Nephron (organoid): ENCODE measurements around the gene TSPOAP1.

Source experiments
- H3K27ac Mint-ChIP-seq, 3 experiments: 2 replicates each; pipeline ENCODE4 v1.8.0; 2020; ENCODE audit warnings: mixed read lengths in 3 of 3, mild to moderate bottlenecking in 2 of 3, moderate library complexity in 1 of 3
- H3K27me3 Mint-ChIP-seq: 2 replicates; pipeline ENCODE4 v1.8.0; 2021; ENCODE audit warnings: low read depth, mild to moderate bottlenecking, moderate library complexity, mixed read lengths
- H3K36me3 Mint-ChIP-seq: 2 replicates; pipeline ENCODE4 v1.8.0; 2020; ENCODE audit warnings: low read depth, mixed read lengths
- H3K4me1 Mint-ChIP-seq: 2 replicates; pipeline ENCODE4 v1.8.0; 2020; ENCODE audit warnings: mixed read lengths
- H3K4me3 Mint-ChIP-seq, 3 experiments: 2 replicates each; pipeline ENCODE4 v1.8.0; 2020; ENCODE audit warnings: mild to moderate bottlenecking in 3 of 3, mixed read lengths in 3 of 3, moderate library complexity in 2 of 3
- H3K9me3 Mint-ChIP-seq: 2 replicates; pipeline ENCODE4 v1.8.0; 2020; ENCODE audit warnings: mixed read lengths
- TF ChIP-seq, protein P1 (sequence below), 3 experiments: fragments of 200-600 bp; sonication (generic); IDR thresholded peaks; one replicate each; pipeline ENCODE4 v1.5.0; 2021; ENCODE audit warnings: antibody characterized with exemption in 3 of 3; ENCODE audit not compliant: unreplicated experiment in 3 of 3

The TSPOAP1 gene

DNA sequence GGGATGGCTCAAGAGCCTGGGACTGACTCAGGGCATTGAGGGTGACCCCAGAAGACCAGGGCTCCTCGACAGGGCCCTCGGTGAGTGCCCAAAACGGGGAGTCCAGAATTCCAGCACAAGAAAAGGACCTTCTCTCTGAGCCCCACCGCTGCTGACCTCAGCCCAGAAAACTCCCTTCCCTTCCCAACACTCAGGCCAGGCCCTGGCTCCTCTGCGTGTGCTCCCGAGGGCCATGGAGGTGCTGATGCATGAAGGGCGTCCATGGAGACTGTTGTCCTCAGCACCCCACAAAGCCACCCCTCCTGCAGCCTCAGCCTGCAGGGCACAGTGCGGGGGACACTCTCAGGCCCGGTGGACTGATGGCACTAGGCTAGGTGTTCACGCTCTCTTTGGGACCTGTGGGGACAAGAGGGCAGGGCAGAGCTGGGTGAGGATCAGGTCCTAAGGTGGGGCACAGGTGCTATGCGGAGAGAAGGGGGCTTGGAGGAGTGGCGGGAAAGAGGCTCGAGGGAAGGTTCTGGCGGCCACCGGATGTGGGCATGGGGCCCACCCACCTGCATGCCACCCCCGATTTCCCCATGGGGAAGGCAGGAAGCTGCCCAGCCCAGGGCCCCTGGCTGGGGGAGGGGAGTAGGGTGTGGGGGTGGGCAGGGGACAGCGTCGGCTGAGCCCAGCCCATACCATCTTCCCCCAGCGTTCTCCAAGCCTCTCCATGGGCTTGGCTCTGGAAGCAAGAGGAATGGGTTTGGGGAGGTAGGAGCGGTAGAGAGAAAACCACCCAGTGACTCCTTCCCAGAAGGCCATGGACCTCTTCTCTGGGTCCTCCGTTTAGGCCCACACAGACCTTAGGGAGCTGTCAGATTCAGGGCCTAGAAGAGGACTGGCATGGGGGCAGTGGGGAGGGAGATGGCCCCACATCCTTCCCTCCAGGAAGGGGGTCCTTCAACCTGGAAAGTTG is 4.5 kb upstream of the TSPOAP1 start:
- Mint-ChIP-seq H3K4me1 (peaks cover 42% of the 10 kb centered on the region), H3K36me3 (no peaks in the 10 kb centered on the region), H3K9me3 (no peaks in the 10 kb centered on the region), H3K27ac (no peak overlapping the region), H3K4me3 (no peak overlapping the region), H3K27me3 (no peaks in the 10 kb centered on the region)
- TF ChIP-seq, protein P1, sequence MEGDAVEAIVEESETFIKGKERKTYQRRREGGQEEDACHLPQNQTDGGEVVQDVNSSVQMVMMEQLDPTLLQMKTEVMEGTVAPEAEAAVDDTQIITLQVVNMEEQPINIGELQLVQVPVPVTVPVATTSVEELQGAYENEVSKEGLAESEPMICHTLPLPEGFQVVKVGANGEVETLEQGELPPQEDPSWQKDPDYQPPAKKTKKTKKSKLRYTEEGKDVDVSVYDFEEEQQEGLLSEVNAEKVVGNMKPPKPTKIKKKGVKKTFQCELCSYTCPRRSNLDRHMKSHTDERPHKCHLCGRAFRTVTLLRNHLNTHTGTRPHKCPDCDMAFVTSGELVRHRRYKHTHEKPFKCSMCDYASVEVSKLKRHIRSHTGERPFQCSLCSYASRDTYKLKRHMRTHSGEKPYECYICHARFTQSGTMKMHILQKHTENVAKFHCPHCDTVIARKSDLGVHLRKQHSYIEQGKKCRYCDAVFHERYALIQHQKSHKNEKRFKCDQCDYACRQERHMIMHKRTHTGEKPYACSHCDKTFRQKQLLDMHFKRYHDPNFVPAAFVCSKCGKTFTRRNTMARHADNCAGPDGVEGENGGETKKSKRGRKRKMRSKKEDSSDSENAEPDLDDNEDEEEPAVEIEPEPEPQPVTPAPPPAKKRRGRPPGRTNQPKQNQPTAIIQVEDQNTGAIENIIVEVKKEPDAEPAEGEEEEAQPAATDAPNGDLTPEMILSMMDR (IDR thresholded peaks at IDR 0.05; ENCODE audit: unreplicated experiment in 3 of 3): no peak

DNA sequence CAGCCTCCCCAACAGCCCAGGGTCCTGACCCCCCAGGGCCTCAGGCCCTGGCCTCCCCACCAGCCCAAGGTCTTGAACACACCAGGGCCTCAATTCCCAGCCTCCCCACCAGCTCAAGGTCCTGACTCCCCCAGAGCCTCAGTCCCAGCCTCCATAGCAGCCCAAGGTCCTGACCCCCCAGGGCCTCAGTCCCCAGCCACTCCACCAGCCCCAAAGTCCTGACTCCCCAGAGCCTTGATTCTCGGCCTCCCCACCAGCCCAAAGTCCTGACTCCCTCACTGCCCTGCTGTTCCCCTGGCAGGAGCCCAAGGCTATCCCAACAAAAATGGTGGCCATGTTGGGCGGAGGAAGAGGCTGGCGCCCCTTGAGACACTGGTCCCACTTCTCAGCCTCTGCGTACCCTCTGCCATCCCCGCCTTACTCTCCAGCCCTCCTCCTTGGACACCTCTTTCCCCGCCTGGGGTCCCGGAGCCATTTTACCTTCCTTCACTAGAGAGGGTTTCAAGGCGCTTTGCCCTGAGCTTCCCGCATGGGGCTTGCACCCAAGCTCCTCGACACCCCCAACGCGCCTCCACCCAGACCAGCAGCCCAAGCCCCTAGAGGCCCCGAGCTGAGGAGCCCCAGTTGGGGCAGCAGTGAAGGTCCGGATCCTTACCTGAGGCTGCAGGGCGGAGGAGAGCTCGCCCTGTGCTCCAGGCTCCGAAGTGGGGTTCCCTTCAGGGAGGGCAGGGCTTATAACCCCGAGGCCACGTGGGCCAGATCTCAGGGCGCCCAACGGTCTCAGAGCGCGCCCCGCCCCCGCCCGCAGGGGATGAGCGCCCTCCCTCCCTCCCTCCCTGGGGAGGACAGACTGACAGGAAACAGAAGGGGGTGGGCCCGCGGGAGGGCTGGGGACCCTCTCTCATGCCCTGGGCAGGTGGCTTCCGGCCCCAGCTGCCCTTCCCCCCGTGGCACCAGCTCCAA is 3.5 kb upstream of the TSPOAP1 start:
- no peak overlapping the region for H3K4me3 Mint-ChIP-seq
- no peaks in the 10 kb centered on the region for H3K36me3 Mint-ChIP-seq
- TF ChIP-seq, protein P1 (IDR thresholded peaks at IDR 0.05; ENCODE audit: unreplicated experiment in 3 of 3): no peak
- H3K27ac Mint-ChIP-seq: no peak overlapping the region
- H3K4me1 Mint-ChIP-seq: peaks cover 36% of the 10 kb centered on the region
- H3K27me3 Mint-ChIP-seq: no peaks in the 10 kb centered on the region
- no peaks in the 10 kb centered on the region for H3K9me3 Mint-ChIP-seq

DNA sequence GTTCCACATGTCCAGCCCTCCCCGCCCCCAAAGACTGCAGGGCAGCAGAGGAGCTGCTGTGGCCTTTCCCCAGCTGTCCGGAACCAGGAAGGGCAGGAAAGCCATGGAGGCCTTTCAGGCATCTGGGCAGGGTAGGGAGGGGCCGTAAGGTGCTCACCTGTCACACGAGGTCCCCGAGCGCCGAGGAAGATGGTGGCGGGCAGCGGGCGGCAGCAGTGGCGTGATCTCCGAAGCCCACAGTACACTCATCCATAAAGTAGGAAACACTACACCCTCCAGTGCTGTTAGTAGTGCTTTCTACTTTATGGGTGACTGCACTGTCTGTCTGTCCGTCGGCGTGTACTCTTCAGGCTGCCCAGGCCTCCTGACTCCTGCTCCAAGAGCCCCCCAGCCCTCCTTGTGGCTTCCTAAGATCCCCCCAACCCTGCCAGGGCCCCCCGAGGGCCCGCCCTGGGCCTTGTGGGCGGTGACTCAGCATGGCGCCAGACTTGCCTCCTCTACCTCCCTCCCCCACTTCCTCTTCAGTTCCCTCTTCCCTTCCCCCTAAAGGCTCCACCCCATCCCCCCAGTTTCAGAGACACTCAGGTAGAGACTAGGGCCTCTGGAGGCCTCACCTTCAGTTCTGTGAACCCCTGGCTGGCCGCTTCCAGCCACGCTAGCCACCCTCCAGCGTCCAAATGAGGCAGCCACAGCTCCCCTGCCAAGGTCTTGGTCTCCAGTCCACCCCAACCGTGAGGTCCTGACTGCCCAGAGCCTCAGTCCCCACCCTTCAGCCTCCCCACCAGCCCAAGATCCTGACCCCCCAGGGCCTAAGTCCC is 2.6 kb upstream of the TSPOAP1 start:
- TF ChIP-seq, protein P1 (IDR thresholded peaks at IDR 0.05; ENCODE audit: unreplicated experiment in 3 of 3): no peak
- Mint-ChIP-seq H3K9me3 (no peaks in the 10 kb centered on the region), H3K27me3 (no peaks in the 10 kb centered on the region), H3K27ac (no peak overlapping the region), H3K4me1 (peaks cover 27% of the 10 kb centered on the region), H3K4me3 (no peak overlapping the region), H3K36me3 (no peaks in the 10 kb centered on the region)

DNA sequence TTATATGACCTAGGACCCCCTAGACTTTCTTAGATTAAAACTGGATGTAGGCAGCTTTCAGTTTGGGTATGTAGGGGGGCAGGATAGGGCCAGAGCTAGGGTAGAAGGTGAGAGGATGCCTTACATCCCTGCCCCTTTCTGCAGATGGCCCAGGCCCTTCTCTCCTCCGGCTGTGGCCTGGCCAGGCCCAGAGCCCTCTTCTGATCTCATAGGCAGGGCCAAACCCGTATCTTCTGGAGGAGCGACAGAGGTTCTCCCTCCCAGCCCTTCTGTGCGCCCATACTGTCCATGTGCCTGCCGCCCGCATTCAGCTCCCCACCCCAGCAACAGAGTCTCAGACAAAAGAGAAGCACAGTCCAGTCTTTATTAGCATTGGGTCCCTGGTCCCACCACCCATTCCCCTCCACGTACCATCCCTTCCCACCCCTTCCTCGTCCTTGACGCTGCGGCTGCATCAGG is 2.0 kb upstream of the TSPOAP1 start:
- no peak overlapping the region for H3K27ac Mint-ChIP-seq
- no peaks in the 10 kb centered on the region for H3K9me3 Mint-ChIP-seq
- TF ChIP-seq, protein P1 (IDR thresholded peaks at IDR 0.05; ENCODE audit: unreplicated experiment in 3 of 3): no peak
- H3K27me3 Mint-ChIP-seq: no peaks in the 10 kb centered on the region
- H3K36me3 Mint-ChIP-seq: no peaks in the 10 kb centered on the region
- H3K4me1 Mint-ChIP-seq: peaks cover 22% of the 10 kb centered on the region
- H3K4me3 Mint-ChIP-seq: no peak overlapping the region

DNA sequence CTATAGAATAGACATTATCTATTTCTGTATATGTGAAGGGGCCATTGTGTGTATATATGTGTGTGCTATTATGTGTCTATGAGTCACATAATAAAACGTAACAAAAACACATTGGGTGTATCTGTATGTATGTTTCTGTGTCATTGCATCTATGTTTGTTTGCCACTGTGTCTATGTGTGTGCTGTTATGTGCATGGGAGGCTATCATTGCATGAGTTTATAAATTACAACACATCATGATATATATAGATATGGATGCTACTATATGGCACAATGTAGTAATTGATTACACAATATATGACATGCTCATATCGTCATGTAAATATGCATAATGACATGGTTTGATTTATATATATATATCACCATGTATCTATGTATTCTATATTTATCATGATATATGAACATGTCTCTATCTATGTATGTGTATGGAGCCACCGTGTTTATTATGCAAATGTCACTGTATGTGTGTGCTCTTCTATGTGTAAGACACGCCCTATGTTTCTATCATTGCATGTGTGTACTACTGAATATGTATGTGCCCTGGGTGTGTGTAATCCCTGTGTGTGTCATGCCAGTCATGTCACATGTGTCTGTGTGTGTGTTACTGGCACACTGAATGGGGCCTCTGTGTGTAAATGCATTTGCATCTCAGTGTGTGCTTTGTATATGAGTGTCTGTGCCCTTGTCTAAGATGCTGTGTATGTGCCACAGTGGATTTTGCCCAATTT is 1.4 kb upstream of the TSPOAP1 start:
- Mint-ChIP-seq H3K36me3 (no peaks in the 10 kb centered on the region), H3K27me3 (no peaks in the 10 kb centered on the region), H3K4me1 (peaks cover 22% of the 10 kb centered on the region), H3K9me3 (no peaks in the 10 kb centered on the region), H3K27ac (no peak overlapping the region), H3K4me3 (no peak overlapping the region)
- TF ChIP-seq, protein P1 (IDR thresholded peaks at IDR 0.05; ENCODE audit: unreplicated experiment in 3 of 3): no peak
